Measurements from ENCODE around the gene GDE1. TPM values are rescaled to one million over a fixed set of nuclear protein-coding genes. Genes with fewer than 3 reads are reported as not detected.

Gene GDE1
- total and polyA plus RNA-seq, 9 of the 15 experiments (the other 6 are each of a cell fraction or from before 2014, with no cell fraction given) = 18.8 to 40.5 (median 22.3) TPM

DNA sequence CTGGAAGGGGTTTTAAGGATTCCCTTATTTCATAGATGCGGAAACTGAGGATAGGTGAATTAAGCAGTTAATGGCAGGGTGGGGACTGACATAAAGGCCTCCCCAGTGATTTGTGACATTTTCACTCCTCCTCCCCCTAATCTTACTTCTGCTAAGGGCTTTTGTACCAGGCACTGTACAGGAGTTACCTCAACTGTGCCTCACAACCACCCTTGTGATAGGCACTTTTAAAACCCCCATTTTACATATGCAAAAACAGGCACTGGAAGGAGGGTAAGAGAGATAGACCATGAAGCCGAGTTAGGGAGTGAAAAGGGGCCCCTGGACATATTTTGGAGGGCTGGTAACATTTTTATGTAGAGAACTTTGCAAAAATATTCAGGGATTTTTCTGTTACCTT, 862 bp upstream of the GDE1 start:
- ATAC-seq = no peak
- Histone ChIP-seq H3K79me2 (ENCODE audit: control insufficient read depth, insufficient read depth, low read length) (peaks cover 62% of the 10 kb centered on the region), H3K9me1 (ENCODE audit: control insufficient read depth, insufficient read depth, low read length) (no peaks in the 10 kb centered on the region), H3K4me1 (replicated peaks in 1 of 2; ENCODE audit: control insufficient read depth in 2 of 2, insufficient read depth in 2 of 2, low read length in 2 of 2) (peaks cover 27 to 40% of the 10 kb centered on the region in 2 experiments; a peak in 4 of 5 replicates), H2AFZ (ENCODE audit: low read depth, low read length) (peak overlapping the region; percentile 72), H3K36me3 (ENCODE audit: control insufficient read depth, insufficient read depth, low read length) (peaks cover 9% of the 10 kb centered on the region; the same call in 2 of the 3 replicates), H3K27ac (ENCODE audit: extremely low read depth, low read depth, low read length) (no peak overlapping the region), H3K4me3 (no peak overlapping the region), H3K9me3 (replicated peaks; ENCODE audit: control insufficient read depth, insufficient read depth, low read depth, low read length) (no peaks in the 10 kb centered on the region), H3K9ac (ENCODE audit: insufficient read depth in 1 of 2, low read depth in 2 of 2, low read length in 2 of 2) (no peak overlapping the region), H4K20me1 (replicated peaks; ENCODE audit: control insufficient read depth, insufficient read depth, low read length) (no peaks in the 10 kb centered on the region), H3K4me2 (ENCODE audit: insufficient read depth, low read length) (no peak overlapping the region), H3K27me3 (ENCODE audit: control insufficient read depth in 2 of 2, insufficient read depth in 2 of 2, low read length in 2 of 2) (no peaks in the 10 kb centered on the region)
- POLR2A ChIA-PET = no interaction called here
- in situ Hi-C loops (cut with MboI) = no loop called here
- DNase-seq (ENCODE audit: extremely low read depth in 1 of 4, low spot score in 3 of 4) = no peak
- intact Hi-C loops (cut with micrococcal nuclease) = loop anchor here (5.0 to 10.0 kb wide), 2 partner anchors 128 to 1150 kb away; no protein-coding TSS in a partner anchor
- CTCF ChIA-PET (ENCODE audit: low intra/inter-chr PET ratio) = no interaction called here
- no TSS peak for BruUV-seq (replicated peaks)
- 72% methylated on average over 2 of the region's 2 CpGs for WGBS (ENCODE audit: insufficient coverage, low coverage, missing lambda C conversion rate)
- FAIRE-seq = no peak
- no peak for TF ChIP-seq POLR2AphosphoS2 (IDR thresholded peaks at IDR 0.05; ENCODE audit: low read length)
- TF ChIP-seq NFIX (CRISPR knock-in tag; IDR thresholded peaks at IDR 0.05; ENCODE audit: low read depth) = no peak
- no peak for TF ChIP-seq HDGF (IDR thresholded peaks at IDR 0.05)
- TF ChIP-seq PML (IDR thresholded peaks at IDR 0.05; ENCODE audit: low read length) = no peak
- TF ChIP-seq ZNF274 (IDR thresholded peaks at IDR 0.05; ENCODE audit: borderline replicate concordance, low read depth, low read length) = no peak
- TF ChIP-seq, protein P1, sequence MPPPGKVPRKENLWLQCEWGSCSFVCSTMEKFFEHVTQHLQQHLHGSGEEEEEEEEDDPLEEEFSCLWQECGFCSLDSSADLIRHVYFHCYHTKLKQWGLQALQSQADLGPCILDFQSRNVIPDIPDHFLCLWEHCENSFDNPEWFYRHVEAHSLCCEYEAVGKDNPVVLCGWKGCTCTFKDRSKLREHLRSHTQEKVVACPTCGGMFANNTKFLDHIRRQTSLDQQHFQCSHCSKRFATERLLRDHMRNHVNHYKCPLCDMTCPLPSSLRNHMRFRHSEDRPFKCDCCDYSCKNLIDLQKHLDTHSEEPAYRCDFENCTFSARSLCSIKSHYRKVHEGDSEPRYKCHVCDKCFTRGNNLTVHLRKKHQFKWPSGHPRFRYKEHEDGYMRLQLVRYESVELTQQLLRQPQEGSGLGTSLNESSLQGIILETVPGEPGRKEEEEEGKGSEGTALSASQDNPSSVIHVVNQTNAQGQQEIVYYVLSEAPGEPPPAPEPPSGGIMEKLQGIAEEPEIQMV (tag; conservative IDR thresholded peaks at IDR 0.05; ENCODE audit: low read depth) = no peak
- no peak for TF ChIP-seq NELFE (IDR thresholded peaks at IDR 0.05; ENCODE audit: insufficient read depth, insufficient read length)
- TF ChIP-seq FOXJ3 (CRISPR knock-in tag; IDR thresholded peaks at IDR 0.05) = no peak
- TF ChIP-seq, protein P2, sequence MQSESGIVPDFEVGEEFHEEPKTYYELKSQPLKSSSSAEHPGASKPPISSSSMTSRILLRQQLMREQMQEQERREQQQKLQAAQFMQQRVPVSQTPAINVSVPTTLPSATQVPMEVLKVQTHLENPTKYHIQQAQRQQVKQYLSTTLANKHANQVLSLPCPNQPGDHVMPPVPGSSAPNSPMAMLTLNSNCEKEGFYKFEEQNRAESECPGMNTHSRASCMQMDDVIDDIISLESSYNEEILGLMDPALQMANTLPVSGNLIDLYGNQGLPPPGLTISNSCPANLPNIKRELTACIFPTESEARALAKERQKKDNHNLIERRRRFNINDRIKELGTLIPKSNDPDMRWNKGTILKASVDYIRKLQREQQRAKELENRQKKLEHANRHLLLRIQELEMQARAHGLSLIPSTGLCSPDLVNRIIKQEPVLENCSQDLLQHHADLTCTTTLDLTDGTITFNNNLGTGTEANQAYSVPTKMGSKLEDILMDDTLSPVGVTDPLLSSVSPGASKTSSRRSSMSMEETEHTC (IDR thresholded peaks at IDR 0.05) = no peak
- TF ChIP-seq HLTF (IDR thresholded peaks at IDR 0.05) = no peak
- TF ChIP-seq, protein P3, sequence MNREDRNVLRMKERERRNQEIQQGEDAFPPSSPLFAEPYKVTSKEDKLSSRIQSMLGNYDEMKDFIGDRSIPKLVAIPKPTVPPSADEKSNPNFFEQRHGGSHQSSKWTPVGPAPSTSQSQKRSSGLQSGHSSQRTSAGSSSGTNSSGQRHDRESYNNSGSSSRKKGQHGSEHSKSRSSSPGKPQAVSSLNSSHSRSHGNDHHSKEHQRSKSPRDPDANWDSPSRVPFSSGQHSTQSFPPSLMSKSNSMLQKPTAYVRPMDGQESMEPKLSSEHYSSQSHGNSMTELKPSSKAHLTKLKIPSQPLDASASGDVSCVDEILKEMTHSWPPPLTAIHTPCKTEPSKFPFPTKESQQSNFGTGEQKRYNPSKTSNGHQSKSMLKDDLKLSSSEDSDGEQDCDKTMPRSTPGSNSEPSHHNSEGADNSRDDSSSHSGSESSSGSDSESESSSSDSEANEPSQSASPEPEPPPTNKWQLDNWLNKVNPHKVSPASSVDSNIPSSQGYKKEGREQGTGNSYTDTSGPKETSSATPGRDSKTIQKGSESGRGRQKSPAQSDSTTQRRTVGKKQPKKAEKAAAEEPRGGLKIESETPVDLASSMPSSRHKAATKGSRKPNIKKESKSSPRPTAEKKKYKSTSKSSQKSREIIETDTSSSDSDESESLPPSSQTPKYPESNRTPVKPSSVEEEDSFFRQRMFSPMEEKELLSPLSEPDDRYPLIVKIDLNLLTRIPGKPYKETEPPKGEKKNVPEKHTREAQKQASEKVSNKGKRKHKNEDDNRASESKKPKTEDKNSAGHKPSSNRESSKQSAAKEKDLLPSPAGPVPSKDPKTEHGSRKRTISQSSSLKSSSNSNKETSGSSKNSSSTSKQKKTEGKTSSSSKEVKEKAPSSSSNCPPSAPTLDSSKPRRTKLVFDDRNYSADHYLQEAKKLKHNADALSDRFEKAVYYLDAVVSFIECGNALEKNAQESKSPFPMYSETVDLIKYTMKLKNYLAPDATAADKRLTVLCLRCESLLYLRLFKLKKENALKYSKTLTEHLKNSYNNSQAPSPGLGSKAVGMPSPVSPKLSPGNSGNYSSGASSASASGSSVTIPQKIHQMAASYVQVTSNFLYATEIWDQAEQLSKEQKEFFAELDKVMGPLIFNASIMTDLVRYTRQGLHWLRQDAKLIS (CRISPR knock-in tag; IDR thresholded peaks at IDR 0.05) = no peak
- TF ChIP-seq POLR2A (conservative IDR thresholded peaks at IDR 0.05) = no peak
- TF ChIP-seq, protein P4, sequence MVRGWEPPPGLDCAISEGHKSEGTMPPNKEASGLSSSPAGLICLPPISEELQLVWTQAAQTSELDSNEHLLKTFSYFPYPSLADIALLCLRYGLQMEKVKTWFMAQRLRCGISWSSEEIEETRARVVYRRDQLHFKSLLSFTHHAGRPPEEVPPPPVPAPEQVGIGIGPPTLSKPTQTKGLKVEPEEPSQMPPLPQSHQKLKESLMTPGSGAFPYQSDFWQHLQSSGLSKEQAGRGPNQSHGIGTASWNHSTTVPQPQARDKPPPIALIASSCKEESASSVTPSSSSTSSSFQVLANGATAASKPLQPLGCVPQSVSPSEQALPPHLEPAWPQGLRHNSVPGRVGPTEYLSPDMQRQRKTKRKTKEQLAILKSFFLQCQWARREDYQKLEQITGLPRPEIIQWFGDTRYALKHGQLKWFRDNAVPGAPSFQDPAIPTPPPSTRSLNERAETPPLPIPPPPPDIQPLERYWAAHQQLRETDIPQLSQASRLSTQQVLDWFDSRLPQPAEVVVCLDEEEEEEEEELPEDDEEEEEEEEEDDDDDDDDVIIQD (CRISPR knock-in tag; IDR thresholded peaks at IDR 0.05) = no peak
- no peak for TF ChIP-seq C11orf30 (IDR thresholded peaks at IDR 0.05; ENCODE audit: low read depth)
- TF ChIP-seq, protein P5, sequence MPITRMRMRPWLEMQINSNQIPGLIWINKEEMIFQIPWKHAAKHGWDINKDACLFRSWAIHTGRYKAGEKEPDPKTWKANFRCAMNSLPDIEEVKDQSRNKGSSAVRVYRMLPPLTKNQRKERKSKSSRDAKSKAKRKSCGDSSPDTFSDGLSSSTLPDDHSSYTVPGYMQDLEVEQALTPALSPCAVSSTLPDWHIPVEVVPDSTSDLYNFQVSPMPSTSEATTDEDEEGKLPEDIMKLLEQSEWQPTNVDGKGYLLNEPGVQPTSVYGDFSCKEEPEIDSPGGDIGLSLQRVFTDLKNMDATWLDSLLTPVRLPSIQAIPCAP (CRISPR knock-in tag; IDR thresholded peaks at IDR 0.05; ENCODE audit: borderline replicate concordance) = no peak
- no peak for TF ChIP-seq ZFP1 (CRISPR knock-in tag; IDR thresholded peaks at IDR 0.05)
